Thyroid gland (tissue), 4 donors: Measurements from ENCODE around the gene GALNT5.

ENCODE experiments used
- POLR2A ChIP-seq, 2 donors: fragments of 450-650 bp; IDR thresholded peaks; one replicate each; pipeline ENCODE4 v1.6.1; 2017; ENCODE audit warnings: antibody characterized with exemption in 2 of 2, mild to moderate bottlenecking in 2 of 2, moderate library complexity in 1 of 2
- TF ChIP-seq, protein P1 (sequence below), 6 experiments: fragments of 200-600 bp in 3 of 6; fragments of 450-650 bp in 3 of 6; sonication (generic) in 3 of 6; IDR thresholded peaks; one replicate each; pipeline ENCODE4 v1.5.1; 2016 to 2019; ENCODE audit warnings: antibody characterized with exemption in 6 of 6, mild to moderate bottlenecking in 2 of 6, inconsistent platforms in 1 of 6, moderate library complexity in 1 of 6

DNA sequence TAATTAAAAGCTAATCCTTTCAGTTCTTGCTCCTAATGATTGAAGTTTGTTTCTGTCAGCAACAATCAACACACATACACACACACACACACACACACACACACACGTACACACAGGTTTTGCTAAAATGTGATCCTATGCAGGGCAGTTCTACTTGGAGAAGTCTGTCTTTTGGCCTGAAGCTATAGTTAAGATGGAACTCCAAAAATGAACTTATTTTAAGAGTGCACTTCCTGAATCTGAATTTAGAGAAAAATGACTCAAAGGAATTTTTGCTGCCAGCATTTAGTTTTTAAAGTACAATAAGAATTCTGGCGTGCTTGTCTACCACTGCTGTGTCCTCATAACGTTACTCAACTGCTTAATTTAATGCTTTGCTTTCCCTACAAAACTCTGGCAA lies 6.6 kb downstream of the GALNT5 start:
- TF ChIP-seq, protein P1, sequence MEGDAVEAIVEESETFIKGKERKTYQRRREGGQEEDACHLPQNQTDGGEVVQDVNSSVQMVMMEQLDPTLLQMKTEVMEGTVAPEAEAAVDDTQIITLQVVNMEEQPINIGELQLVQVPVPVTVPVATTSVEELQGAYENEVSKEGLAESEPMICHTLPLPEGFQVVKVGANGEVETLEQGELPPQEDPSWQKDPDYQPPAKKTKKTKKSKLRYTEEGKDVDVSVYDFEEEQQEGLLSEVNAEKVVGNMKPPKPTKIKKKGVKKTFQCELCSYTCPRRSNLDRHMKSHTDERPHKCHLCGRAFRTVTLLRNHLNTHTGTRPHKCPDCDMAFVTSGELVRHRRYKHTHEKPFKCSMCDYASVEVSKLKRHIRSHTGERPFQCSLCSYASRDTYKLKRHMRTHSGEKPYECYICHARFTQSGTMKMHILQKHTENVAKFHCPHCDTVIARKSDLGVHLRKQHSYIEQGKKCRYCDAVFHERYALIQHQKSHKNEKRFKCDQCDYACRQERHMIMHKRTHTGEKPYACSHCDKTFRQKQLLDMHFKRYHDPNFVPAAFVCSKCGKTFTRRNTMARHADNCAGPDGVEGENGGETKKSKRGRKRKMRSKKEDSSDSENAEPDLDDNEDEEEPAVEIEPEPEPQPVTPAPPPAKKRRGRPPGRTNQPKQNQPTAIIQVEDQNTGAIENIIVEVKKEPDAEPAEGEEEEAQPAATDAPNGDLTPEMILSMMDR (IDR thresholded peaks at IDR 0.05), result no peak
- TF ChIP-seq POLR2A (IDR thresholded peaks at IDR 0.05), result no peak
